H1 (cell line): Measurements from ENCODE around the gene HAGH. TPM values are rescaled to one million over a fixed set of nuclear protein-coding genes. Genes with fewer than 3 reads are reported as not detected.

Experiments
- CTCF ChIA-PET: fragments of 300-600 bp; sonication (Branson Sonifier 250); formaldehyde crosslinking; loops from one replicate; lab custom pipeline; 2021; ENCODE audit not compliant: partially characterized antibody; lab: Charles Lee
- POLR2A ChIA-PET: fragments of 300-600 bp; sonication (Branson Sonifier 250); formaldehyde crosslinking; loops from one replicate; lab custom pipeline; 2021; ENCODE audit warnings: inconsistent platforms; ENCODE audit not compliant: partially characterized antibody; lab: Charles Lee
- DNase-seq, 2 experiments: peaks; one replicate each; pipeline versions ENCODE4 v3.0.0 to v3.0.0-alpha.2; 2010 to 2022; ENCODE audit warnings: low spot score in 2 of 2, low read depth in 1 of 2, mixed read lengths in 1 of 2
- FAIRE-seq: peaks from 2 replicates; lab custom pipeline; 2011; peaks lifted over from hg19 to GRCh38; lab: Jason Lieb, UNC
- H2AFZ ChIP-seq: 2 replicates; pipeline ENCODE4 v1.8.1; 2012; ENCODE audit warnings: low read length, inconsistent platforms
- H2AK5ac ChIP-seq: 2 replicates; pipeline ENCODE4 v1.6.1; 2013; ENCODE audit warnings: low read depth, low read length
- H2BK120ac ChIP-seq: replicated peaks from 2 replicates; pipeline ENCODE3; 2013; ENCODE audit warnings: low read depth, low read length, inconsistent platforms
- H2BK12ac ChIP-seq: 2 replicates; pipeline ENCODE4 v1.6.1; 2013; ENCODE audit warnings: low read depth, low read length
- H2BK15ac ChIP-seq: 2 replicates; pipeline ENCODE4 v1.6.1; 2013; ENCODE audit warnings: low read length
- H2BK20ac ChIP-seq: 2 replicates; pipeline ENCODE4 v1.6.1; 2013; ENCODE audit warnings: low read length
- H2BK5ac ChIP-seq: 2 replicates; pipeline ENCODE4 v1.6.1; 2013; ENCODE audit warnings: low read depth, low read length
- H3K14ac ChIP-seq: 2 replicates; pipeline ENCODE4 v1.6.1; 2013; ENCODE audit warnings: inconsistent platforms; ENCODE audit not compliant: insufficient read length
- H3K18ac ChIP-seq: 2 replicates; pipeline ENCODE4 v1.6.1; 2013; ENCODE audit warnings: low read length; ENCODE audit errors: extremely low read depth
- H3K23ac ChIP-seq: 2 replicates; pipeline ENCODE4 v1.6.1; 2013; ENCODE audit warnings: inconsistent platforms; ENCODE audit not compliant: insufficient read length
- H3K23me2 ChIP-seq: 2 replicates; pipeline ENCODE4 v1.6.1; 2013; ENCODE audit warnings: low read depth, low read length
- H3K27ac ChIP-seq: 2 replicates; pipeline ENCODE4 v1.6.1; 2011; ENCODE audit warnings: low read depth, low read length, inconsistent platforms
- H3K27me3 ChIP-seq, 4 experiments: replicated peaks in 1 of 4; 1 replicate in 1 of 4; 2 replicates in 3 of 4; pipeline versions ENCODE4 v1.6.1 to v1.8.1; 2011 to 2013; ENCODE audit warnings: low read length in 3 of 4, mild to moderate bottlenecking in 3 of 4, inconsistent platforms in 2 of 4, mixed read lengths in 2 of 4, moderate library complexity in 1 of 4; ENCODE audit not compliant: control insufficient read depth in 3 of 4, insufficient read depth in 3 of 4; ENCODE audit errors: extremely low read depth in 1 of 4
- H3K36me3 ChIP-seq, 4 experiments: 2 replicates each; pipeline versions ENCODE4 v1.6.1 to v1.8.1; 2011 to 2013; ENCODE audit warnings: mild to moderate bottlenecking in 4 of 4, low read length in 3 of 4, moderate library complexity in 2 of 4, control low read depth in 1 of 4, inconsistent platforms in 1 of 4; ENCODE audit not compliant: insufficient read depth in 4 of 4, control insufficient read depth in 2 of 4
- H3K4ac ChIP-seq: replicated peaks from 2 replicates; pipeline ENCODE3; 2013; ENCODE audit warnings: low read length, low read depth, mixed read lengths, inconsistent platforms; ENCODE audit not compliant: insufficient read length
- H3K4me1 ChIP-seq, 4 experiments: replicated peaks in 1 of 4; 1 replicate in 1 of 4; 2 replicates in 3 of 4; pipeline versions ENCODE4 v1.6.1 to v1.8.1; 2011 to 2013; ENCODE audit warnings: low read length in 3 of 4, inconsistent platforms in 2 of 4, mixed read lengths in 1 of 4; ENCODE audit not compliant: insufficient read depth in 4 of 4, control insufficient read depth in 3 of 4
- H3K4me2 ChIP-seq, 2 experiments: 2 replicates each; pipeline versions ENCODE4 v1.6.1 to v1.8.1; 2011 to 2013; ENCODE audit warnings: low read depth in 2 of 2, low read length in 2 of 2, control low read depth in 1 of 2, inconsistent platforms in 1 of 2, mild to moderate bottlenecking in 1 of 2; ENCODE audit not compliant: insufficient read depth in 1 of 2
- H3K4me3 ChIP-seq, 4 experiments: fragments of 200-600, 300-600 bp in 1 of 4; sonication (generic), shearing (Covaris generic), sonication (Bioruptor Twin) in 1 of 4; 2 replicates each; pipeline versions ENCODE4 v1.5.1 to v1.8.1; 2011 to 2016; ENCODE audit warnings: low read length in 4 of 4, low read depth in 3 of 4, control low read depth in 2 of 4, inconsistent platforms in 2 of 4, mild to moderate bottlenecking in 2 of 4, mixed read lengths in 1 of 4, moderate library complexity in 1 of 4; ENCODE audit not compliant: insufficient read depth in 2 of 4; ENCODE audit errors: extremely low read depth in 1 of 4
- H3K56ac ChIP-seq: replicated peaks from 2 replicates; pipeline ENCODE3; 2013; ENCODE audit warnings: low read depth, mild to moderate bottlenecking, mixed read lengths, low read length, inconsistent platforms; ENCODE audit not compliant: insufficient read length
- H3K79me1 ChIP-seq: 2 replicates; pipeline ENCODE4 v1.6.1; 2013; ENCODE audit warnings: low read depth, low read length, control low read depth
- H3K79me2 ChIP-seq, 2 experiments: 2 replicates each; pipeline versions ENCODE4 v1.6.1 to v1.8.1; 2012 to 2013; ENCODE audit warnings: low read length in 2 of 2, mild to moderate bottlenecking in 2 of 2, inconsistent platforms in 1 of 2; ENCODE audit not compliant: insufficient read depth in 2 of 2, control insufficient read depth in 1 of 2
- H3K9ac ChIP-seq, 4 experiments: replicated peaks in 1 of 4; 1 replicate in 1 of 4; 2 replicates in 3 of 4; pipeline versions ENCODE4 v1.6.1 to v1.8.1; 2011 to 2013; ENCODE audit warnings: low read depth in 3 of 4, low read length in 3 of 4, control low read depth in 2 of 4, mild to moderate bottlenecking in 2 of 4, moderate library complexity in 2 of 4, inconsistent platforms in 1 of 4; ENCODE audit errors: extremely low read depth in 1 of 4
- H3K9me3 ChIP-seq, 2 experiments: 2 replicates each; pipeline versions ENCODE4 v1.6.1 to v1.8.1; 2012 to 2013; ENCODE audit warnings: mild to moderate bottlenecking in 2 of 2, moderate library complexity in 2 of 2, control low read depth in 1 of 2, inconsistent platforms in 1 of 2, low read depth in 1 of 2, low read length in 1 of 2, mixed read lengths in 1 of 2; ENCODE audit not compliant: insufficient read depth in 2 of 2
- H4K20me1 ChIP-seq, 2 experiments: replicated peaks in 1 of 2; 2 replicates each; pipeline versions ENCODE3 to v1.8.1; 2011 to 2013; ENCODE audit warnings: inconsistent platforms in 2 of 2, low read length in 2 of 2, mild to moderate bottlenecking in 1 of 2; ENCODE audit not compliant: insufficient read depth in 2 of 2, control insufficient read depth in 1 of 2
- H4K5ac ChIP-seq: 2 replicates; pipeline ENCODE4 v1.6.1; 2013; ENCODE audit warnings: low read length, low read depth, mixed read lengths, inconsistent platforms; ENCODE audit not compliant: insufficient read length
- H4K8ac ChIP-seq: 2 replicates; pipeline ENCODE4 v1.8.0; 2013; ENCODE audit warnings: mild to moderate bottlenecking, moderate library complexity, low read length, inconsistent platforms; ENCODE audit not compliant: insufficient read depth; ENCODE audit errors: extremely low read depth
- H4K91ac ChIP-seq: replicated peaks from 2 replicates; pipeline ENCODE3; 2013; ENCODE audit warnings: low read length, mixed read lengths, inconsistent platforms; ENCODE audit not compliant: insufficient read length
- CBX5 ChIP-seq: fragments of 300-800, 300-1000 bp; sonication (generic); IDR thresholded peaks from 2 replicates; pipeline ENCODE4 v1.7.1; 2016; ENCODE audit warnings: antibody characterized with exemption, low read length, low read depth
- CBX8 ChIP-seq: fragments of 300-800, 300-1000 bp; sonication (generic); IDR thresholded peaks from 2 replicates; pipeline ENCODE4 v1.7.1; 2016; ENCODE audit warnings: low read depth, low read length, borderline replicate concordance
- E2F6 ChIP-seq: IDR thresholded peaks from 2 replicates; pipeline ENCODE4 v1.6.1; 2012; ENCODE audit warnings: inconsistent platforms
- JUN ChIP-seq: IDR thresholded peaks from 2 replicates; pipeline ENCODE4 v1.6.1; 2011; ENCODE audit warnings: low read depth, mild to moderate bottlenecking, improper control_type of control experiment, low read length
- PHF8 ChIP-seq: fragments of 200-600 bp; sonication (generic); conservative IDR thresholded peaks from 2 replicates; pipeline ENCODE4 v1.7.1; 2012; ENCODE audit warnings: low read depth, mild to moderate bottlenecking, inconsistent platforms, low read length, moderate library complexity
- WGBS, 2 experiments: shearing (Covaris generic) in 1 of 2; methylation state at CpG; one replicate each; pipeline versions ENCODE4 v1.1.6 to v1.1.7; 2013 to 2015; ENCODE audit warnings: low lambda C conversion rate in 2 of 2, mixed read lengths in 2 of 2, inconsistent platforms in 1 of 2, low coverage in 1 of 2, missing lambda C conversion rate in 1 of 2; ENCODE audit not compliant: insufficient replicate concordance in 2 of 2, insufficient coverage in 1 of 2, insufficient read length in 1 of 2; ENCODE audit errors: extremely low coverage in 1 of 2, missing lambda C conversion rate in 1 of 2; 5-methylcytosine and 5-hydroxymethylcytosine counted together
- polyA plus RNA-seq, 7 experiments: library from polyadenylated mRNA; depleted of rRNA in 3 of 7; stranded (reverse) in 5 of 7; unstranded in 2 of 7; fragments of >200 nt in 5 of 7; fragments of 200-250 nt in 2 of 7; gene quantifications; 1 replicate in 5 of 7; 2 replicates in 1 of 7; 4 replicates in 1 of 7; pipeline versions ENCODE4 v1.2.1 to v1.2.3, GENCODE V29; 2011 to 2013; ENCODE audit warnings: missing spikeins in 2 of 7, mixed read lengths in 2 of 7
- total RNA-seq: library from RNA; stranded (reverse); fragmentation: NEBNext Ultra II Directional; extraction: Animal tissue kit (Norgen Biotek cat#: 25700); gene quantifications from 2 replicates; pipeline ENCODE4 v1.2.1, GENCODE V29; 2021

HAGH gene
- total and polyA plus RNA-seq, 2 of the 8 experiments (the other 6 are each of a cell fraction or from before 2014, with no cell fraction given), result 28.7 to 40.6 TPM

- H3K14ac ChIP-seq, result no peak overlapping the region
- peaks cover 3% of the 10 kb centered on the region; the same call in 1 of the 2 replicates for H3K23me2 ChIP-seq
- no peak overlapping the region for H3K18ac ChIP-seq
- H2BK5ac ChIP-seq, result no peak overlapping the region
- peaks cover 0 to 10% (median 3%) of the 10 kb centered on the region in 4 experiments; a peak in 5 of 7 replicates for H3K4me1 ChIP-seq
- H3K36me3 ChIP-seq, result no peaks in the 10 kb centered on the region; a peak in 1 of 8 replicates
- H4K5ac ChIP-seq, result no peak overlapping the region
- no peak overlapping the region for H2BK15ac ChIP-seq
- TF ChIP-seq CBX5, result no peak
- TF ChIP-seq CBX8, result no peak
- TF ChIP-seq JUN, result no peak
- no peak for TF ChIP-seq PHF8
- no peak for TF ChIP-seq E2F6
- no peak overlapping the region for H3K56ac ChIP-seq
- no peak overlapping the region for H2BK12ac ChIP-seq
- H3K79me2 ChIP-seq, result peaks cover 0 to 20% of the 10 kb centered on the region in 2 experiments; a peak in 2 of 4 replicates
- no peak overlapping the region for H3K4ac ChIP-seq
- H4K8ac ChIP-seq, result no peak overlapping the region
- peak overlapping the region; percentile 70 to 98 for H3K4me2 ChIP-seq
- H2BK20ac ChIP-seq, result no peak overlapping the region
- FAIRE-seq (no peak), DNase-seq (no peak)
- peak overlapping the region; percentile 43 to 86 (median 66); a peak in 7 of 8 replicates for H3K4me3 ChIP-seq
- H3K27me3 ChIP-seq, result peaks cover 0 to 5% (median 0%) of the 10 kb centered on the region in 4 experiments; a peak in 4 of 7 replicates
- 90% methylated on average over 15 of the region's 15 CpGs; no CpG with 5 or more reads in 1 of the 2 experiments for WGBS, 2 experiments
- no peak overlapping the region for H3K23ac ChIP-seq
- H3K79me1 ChIP-seq, result peaks cover 10% of the 10 kb centered on the region
- no peaks in the 10 kb centered on the region for H3K9me3 ChIP-seq
- H3K9ac ChIP-seq, result no peak overlapping the region; a peak in 1 of 7 replicates
- H3K27ac ChIP-seq, result no peak overlapping the region
- no peak overlapping the region for H2AFZ ChIP-seq
- ChIA-PET POLR2A (interaction anchor here (1.3 to 1.6 kb wide), 2 partner anchors 44 to 137 kb away, joined by 3 read pairs; no protein-coding TSS in a partner anchor), CTCF (interaction anchor here (2.1 to 2.9 kb wide), 2 partner anchors 11 to 43 kb away, joined by 10 to 14 read pairs; partner anchors contain the start of genes NUBP2 and SPSB3)
- no peak overlapping the region for H2AK5ac ChIP-seq
- H4K91ac ChIP-seq, result no peak overlapping the region
- H2BK120ac ChIP-seq, result no peak overlapping the region
- H4K20me1 ChIP-seq, result peaks cover 2 to 12% of the 10 kb centered on the region in 2 experiments
Measured at GRCh38 chr16:1825381-1825863, 1.2 kb downstream of the HAGH start.
